Left ventricle myocardium inferior (tissue), 1 donor: ENCODE data around the gene TBL1X. TPM values are rescaled to one million over a fixed set of nuclear protein-coding genes. Genes with fewer than 3 reads are reported as not detected.

Experiments
- DNase-seq: peaks from one replicate; pipeline ENCODE4 v3.0.0-alpha.2; 2020
- H3K27ac ChIP-seq: fragments of 200-600 bp; replicated peaks from 2 replicates; pipeline ENCODE4 v1.8.0; 2021
- H3K27me3 ChIP-seq: fragments of 200-600 bp; 2 replicates; pipeline ENCODE4 v1.8.0; 2021; ENCODE audit warnings: low read depth
- H3K36me3 ChIP-seq: fragments of 200-600 bp; 2 replicates; pipeline ENCODE4 v1.8.0; 2021
- H3K4me1 ChIP-seq: fragments of 200-600 bp; 2 replicates; pipeline ENCODE4 v1.8.0; 2021
- H3K4me3 ChIP-seq: fragments of 200-600 bp; 2 replicates; pipeline ENCODE4 v1.8.0; 2021; ENCODE audit warnings: mild to moderate bottlenecking, moderate library complexity
- H3K9me3 ChIP-seq: fragments of 200-600 bp; replicated peaks from 2 replicates; pipeline ENCODE4 v1.8.0; 2021
- CTCF ChIP-seq: fragments of 200-600 bp; IDR thresholded peaks from 2 replicates; pipeline ENCODE4 v1.8.0; 2021; ENCODE audit warnings: antibody characterized with exemption, mild to moderate bottlenecking, borderline replicate concordance
- intact Hi-C: fragments of 100-400 bp; cut with micrococcal nuclease; formaldehyde crosslinking; loops from one replicate; pipeline ENCODE4 v1.11.0; 2022
- total RNA-seq: library from RNA; stranded (reverse); fragmentation: NEBNext Ultra II Directional; extraction: Animal tissue kit (Norgen Biotek cat#: 25700); gene quantifications from one replicate; pipeline ENCODE4 v1.2.1, GENCODE V29; 2021
- donor health status: DM: no; HTN: yes; CAD: no; lungs with severe emphysema.

TBL1X gene
- total RNA-seq, 1 donor from 2014 or later, result 9.4 TPM

DNA sequence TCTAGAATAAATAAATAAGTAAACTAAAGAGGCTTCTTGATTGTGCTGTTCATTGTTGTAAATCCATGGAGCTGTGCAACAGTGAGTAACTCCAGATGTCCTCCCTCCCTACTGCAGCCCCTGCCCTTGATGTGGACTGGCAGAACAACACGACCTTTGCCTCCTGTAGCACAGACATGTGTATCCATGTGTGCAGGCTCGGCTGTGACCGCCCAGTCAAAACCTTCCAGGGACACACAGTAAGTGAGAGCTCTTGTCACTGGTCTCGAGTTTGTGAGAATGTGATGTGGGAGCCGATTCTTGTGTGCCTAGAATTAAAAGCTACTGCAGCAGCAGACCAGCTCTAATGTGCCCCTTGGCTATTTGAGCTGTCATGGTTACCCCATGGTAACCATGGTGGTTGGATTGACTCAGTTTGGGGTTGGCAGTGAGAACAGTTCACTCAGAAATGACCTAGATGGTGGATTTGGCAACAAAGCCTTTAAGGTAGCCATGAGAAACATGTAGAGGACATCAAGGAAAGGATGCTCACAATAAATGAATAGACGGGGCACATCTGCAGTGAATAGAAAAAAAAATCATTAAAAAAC lies 240.1 kb downstream of the TBL1X start:
- H3K4me1 ChIP-seq, result no peaks in the 10 kb centered on the region
- no peak overlapping the region for H3K4me3 ChIP-seq
- no peaks in the 10 kb centered on the region for H3K9me3 ChIP-seq
- no peak for TF ChIP-seq CTCF
- peaks cover 6% of the 10 kb centered on the region for H3K36me3 ChIP-seq
- DNase-seq, result no peak
- no peak overlapping the region for H3K27ac ChIP-seq
- no peaks in the 10 kb centered on the region for H3K27me3 ChIP-seq
- intact Hi-C loops, result loop anchor here (5.0 kb wide), 1 partner anchor 733 kb away; no protein-coding TSS in a partner anchor

DNA sequence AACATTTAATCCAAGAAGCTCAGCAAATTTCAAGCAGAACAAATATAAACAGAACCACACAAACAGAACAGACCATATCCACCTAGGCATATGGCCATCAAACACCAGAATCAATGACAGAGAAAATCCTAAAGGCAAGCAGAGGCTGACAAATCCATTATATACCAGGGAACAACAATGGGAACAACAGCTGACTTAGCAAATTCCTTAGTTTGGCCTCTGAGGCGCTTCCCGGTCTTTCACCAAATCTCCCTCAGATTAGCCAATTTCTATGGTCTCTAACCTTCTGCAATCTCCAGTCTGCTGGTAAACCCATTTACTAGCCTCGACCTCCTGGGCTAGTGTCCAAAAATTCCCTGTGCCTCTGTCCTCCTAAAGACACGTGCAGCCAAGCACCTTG lies 241.6 kb downstream of the TBL1X start:
- Histone ChIP-seq H3K9me3 (no peaks in the 10 kb centered on the region), H3K36me3 (peaks cover 16% of the 10 kb centered on the region), H3K27ac (no peak overlapping the region), H3K27me3 (no peaks in the 10 kb centered on the region), H3K4me3 (no peak overlapping the region), H3K4me1 (no peaks in the 10 kb centered on the region)
- intact Hi-C loops, result no loop called here
- TF ChIP-seq CTCF, result no peak
- no peak for DNase-seq

DNA sequence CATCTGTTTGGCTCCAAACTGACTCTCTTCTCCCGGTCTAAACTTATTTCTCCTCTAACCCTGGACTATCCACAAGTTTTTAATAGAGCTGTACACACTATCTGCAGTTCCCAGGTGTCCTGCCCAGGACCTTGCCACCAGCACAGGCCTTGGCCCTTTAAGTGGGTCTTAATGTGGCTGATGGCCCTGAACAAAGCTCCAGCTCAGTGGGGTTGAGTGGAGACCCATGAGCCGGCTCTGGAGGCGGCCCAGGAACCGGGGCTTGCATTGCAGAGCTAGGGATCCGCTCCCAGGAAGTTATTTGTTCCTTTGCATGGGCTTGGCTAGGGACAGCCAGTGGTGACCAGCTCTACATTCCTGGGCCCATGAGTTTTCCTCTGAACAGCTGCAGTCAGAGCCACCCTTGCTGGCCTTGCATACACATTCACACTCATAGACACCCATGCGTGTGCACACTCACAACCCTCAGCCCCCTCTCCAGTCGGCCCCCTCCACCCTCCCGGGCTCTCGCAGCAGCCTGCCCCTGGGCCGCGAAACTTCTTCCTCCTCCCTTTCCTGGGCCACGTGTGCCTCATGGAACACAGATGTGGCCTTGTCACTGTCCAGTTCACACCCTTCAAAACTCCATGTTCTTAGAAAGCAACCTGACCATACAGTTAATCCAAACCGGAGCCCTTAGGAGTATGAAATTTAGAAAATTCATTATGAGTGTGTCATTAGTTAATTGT lies 242.6 kb downstream of the TBL1X start:
- intact Hi-C loops, result no loop called here
- Histone ChIP-seq H3K4me3 (no peak overlapping the region), H3K27me3 (no peaks in the 10 kb centered on the region), H3K27ac (no peak overlapping the region), H3K9me3 (no peaks in the 10 kb centered on the region), H3K4me1 (no peaks in the 10 kb centered on the region), H3K36me3 (peaks cover 21% of the 10 kb centered on the region)
- DNase-seq, result no peak
- no peak for TF ChIP-seq CTCF

GRCh38 chrX:9708086-9708485 lies 243.2 kb downstream of the TBL1X start:
- Histone ChIP-seq H3K4me1 (no peaks in the 10 kb centered on the region), H3K4me3 (no peak overlapping the region), H3K36me3 (peaks cover 21% of the 10 kb centered on the region), H3K27ac (no peak overlapping the region), H3K27me3 (no peaks in the 10 kb centered on the region), H3K9me3 (no peaks in the 10 kb centered on the region)
- intact Hi-C loops, result no loop called here
- TF ChIP-seq CTCF, result no peak
- DNase-seq, result no peak

DNA sequence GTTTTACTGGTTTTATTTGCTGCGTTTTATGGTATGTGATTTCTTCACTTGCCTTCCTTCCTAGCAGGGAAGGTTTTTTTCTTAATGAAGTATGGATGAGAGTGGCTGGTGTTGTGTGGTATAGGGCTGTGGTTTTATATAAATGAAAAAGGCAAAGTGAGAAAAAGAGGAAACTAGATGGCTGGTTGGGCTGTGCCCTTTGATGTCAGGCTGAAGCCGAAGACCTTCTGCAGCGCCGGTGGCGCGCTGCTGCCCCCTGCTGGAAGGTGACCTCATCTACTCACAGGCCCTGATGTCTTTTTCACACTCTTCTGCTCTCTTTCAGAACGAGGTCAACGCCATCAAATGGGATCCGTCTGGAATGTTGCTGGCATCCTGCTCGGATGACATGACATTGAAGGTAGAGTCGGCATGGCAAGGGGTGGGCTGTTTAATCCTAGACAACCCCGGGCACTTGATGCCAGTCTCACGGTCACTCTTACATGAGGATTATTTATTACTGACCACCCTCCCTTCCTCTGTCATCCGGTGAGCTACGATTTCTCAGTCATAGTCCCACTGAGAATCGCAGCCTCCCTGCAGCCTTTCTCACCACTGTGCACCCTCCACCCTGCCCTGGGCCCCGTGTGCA lies 244.2 kb downstream of the TBL1X start:
- H3K27ac ChIP-seq, result no peak overlapping the region
- peaks cover 21% of the 10 kb centered on the region for H3K36me3 ChIP-seq
- no peaks in the 10 kb centered on the region for H3K4me1 ChIP-seq
- no peaks in the 10 kb centered on the region for H3K27me3 ChIP-seq
- no peak overlapping the region for H3K4me3 ChIP-seq
- TF ChIP-seq CTCF, result peak; percentile 83
- DNase-seq, result peak; percentile 64
- no peaks in the 10 kb centered on the region for H3K9me3 ChIP-seq
- intact Hi-C loops, result no loop called here
